SK-N-SH treated with all-trans-retinoic acid at 6 μM for 48 hours (cell line): ENCODE data around the gene APOA4.

ENCODE experiments used
- ATAC-seq: fragments of 200-7000 bp; cut with Tn5 transposase; 3 replicates; pipeline ENCODE4 v1.9.1; 2020; ENCODE audit warnings: mild to moderate bottlenecking, moderate library complexity
- ARNTL ChIP-seq: fragments of 450-650 bp; formaldehyde crosslinking; IDR thresholded peaks from 2 replicates; pipeline ENCODE4 v1.5.0; 2020; ENCODE audit warnings: low read depth, mild to moderate bottlenecking, moderate library complexity, borderline replicate concordance
- BACH2 ChIP-seq: fragments of 250-450 bp; sonication (Bioruptor Pico); IDR thresholded peaks from 2 replicates; pipeline ENCODE4 v1.9.0; 2021; ENCODE audit warnings: mild to moderate bottlenecking, borderline replicate concordance
- CREB5 ChIP-seq: fragments of 250-450 bp; sonication (Bioruptor Pico); IDR thresholded peaks from 2 replicates; pipeline ENCODE4 v1.5.1; 2020; ENCODE audit warnings: low read depth, mild to moderate bottlenecking, moderate library complexity
- CSDC2 ChIP-seq: fragments of 250-450 bp; sonication (Bioruptor Pico); IDR thresholded peaks from 2 replicates; pipeline ENCODE4 v1.5.0; 2020; ENCODE audit warnings: mild to moderate bottlenecking, moderate library complexity
- GLIS3 ChIP-seq: fragments of 250-450 bp; sonication (Bioruptor Pico); IDR thresholded peaks from 2 replicates; pipeline ENCODE4 v1.5.0; 2020; ENCODE audit warnings: mild to moderate bottlenecking, moderate library complexity
- ISL1 ChIP-seq: fragments of 250-450 bp; sonication (Bioruptor Pico); IDR thresholded peaks from 2 replicates; pipeline ENCODE4 v2.1.2; 2022; ENCODE audit warnings: mild to moderate bottlenecking, moderate library complexity
- PATZ1 ChIP-seq: fragments of 250-450 bp; sonication (Bioruptor Pico); IDR thresholded peaks from 2 replicates; pipeline ENCODE4 v1.8.0; 2020; ENCODE audit warnings: mild to moderate bottlenecking, moderate library complexity, borderline replicate concordance
- POU6F1 ChIP-seq: fragments of 250-450 bp; sonication (Bioruptor Pico); IDR thresholded peaks from 2 replicates; pipeline ENCODE4 v1.8.0; 2021; ENCODE audit warnings: low read depth, mild to moderate bottlenecking, moderate library complexity, borderline replicate concordance
- PPARA ChIP-seq: fragments of 250-450 bp; sonication (Bioruptor Pico); IDR thresholded peaks from 2 replicates; pipeline ENCODE4 v1.5.0; 2020; ENCODE audit warnings: mild to moderate bottlenecking, borderline replicate concordance
- RARB ChIP-seq: fragments of 250-450 bp; sonication (Bioruptor Pico); IDR thresholded peaks from 2 replicates; pipeline ENCODE4 v1.8.0; 2021; ENCODE audit warnings: mild to moderate bottlenecking, moderate library complexity
- SNAI2 ChIP-seq: fragments of 250-450 bp; sonication (Bioruptor Pico); IDR thresholded peaks from 2 replicates; pipeline ENCODE4 v1.5.0; 2020; ENCODE audit warnings: mild to moderate bottlenecking, moderate library complexity
- TCF4 ChIP-seq: fragments of 250-450 bp; sonication (Bioruptor Pico); IDR thresholded peaks from 2 replicates; pipeline ENCODE4 v1.8.0; 2021; ENCODE audit warnings: mild to moderate bottlenecking, moderate library complexity, borderline replicate concordance
- TOX ChIP-seq: fragments of 250-450 bp; sonication (Bioruptor Pico); IDR thresholded peaks from 2 replicates; pipeline ENCODE4 v1.8.0; 2021; ENCODE audit warnings: mild to moderate bottlenecking, moderate library complexity, borderline replicate concordance
- TSHZ2 ChIP-seq: fragments of 250-450 bp; sonication (Bioruptor Pico); IDR thresholded peaks from 2 replicates; pipeline ENCODE4 v1.5.0; 2020; ENCODE audit warnings: mild to moderate bottlenecking, moderate library complexity
- ZC3H10 ChIP-seq: fragments of 250-450 bp; sonication (Bioruptor Pico); IDR thresholded peaks from 2 replicates; pipeline ENCODE4 v1.5.1; 2021; ENCODE audit warnings: mild to moderate bottlenecking, moderate library complexity
- ZFP3 ChIP-seq: fragments of 250-450 bp; sonication (Bioruptor Pico); IDR thresholded peaks from 2 replicates; pipeline ENCODE4 v1.5.0; 2020; ENCODE audit warnings: mild to moderate bottlenecking, moderate library complexity
- ZFP30 ChIP-seq: fragments of 450-650 bp; formaldehyde crosslinking; IDR thresholded peaks from 2 replicates; pipeline ENCODE4 v1.5.0; 2022; ENCODE audit warnings: mild to moderate bottlenecking, moderate library complexity
- ZNF565 ChIP-seq: fragments of 450-650 bp; formaldehyde crosslinking; conservative IDR thresholded peaks from 2 replicates; pipeline ENCODE4 v1.5.0; 2020; ENCODE audit warnings: low read depth, mild to moderate bottlenecking, moderate library complexity
- ZNF8 ChIP-seq: fragments of 450-650 bp; formaldehyde crosslinking; IDR thresholded peaks from 2 replicates; pipeline ENCODE4 v1.5.0; 2020; ENCODE audit warnings: mild to moderate bottlenecking, moderate library complexity

APOA4 gene

GRCh38 chr11:116849486-116849885, 26.4 kb upstream of the APOA4 start:
- TF ChIP-seq ZFP30 (CRISPR knock-in tag) (no peak), TSHZ2 (CRISPR knock-in tag) (no peak), RARB (CRISPR knock-in tag) (no peak), ZNF565 (no peak), ZC3H10 (no peak), CREB5 (no peak), POU6F1 (CRISPR knock-in tag) (no peak), GLIS3 (CRISPR knock-in tag) (no peak), BACH2 (CRISPR knock-in tag) (no peak), TOX (CRISPR knock-in tag) (no peak), ISL1 (CRISPR knock-in tag) (no peak), ARNTL (CRISPR knock-in tag) (no peak), PATZ1 (CRISPR knock-in tag) (no peak), ZNF8 (no peak), CSDC2 (CRISPR knock-in tag) (no peak)
- no peak for ATAC-seq

GRCh38 chr11:116849060-116849459, 26.0 kb upstream of the APOA4 start:
- TF ChIP-seq ZNF565 (no peak), BACH2 (CRISPR knock-in tag) (no peak), POU6F1 (CRISPR knock-in tag) (no peak), TOX (CRISPR knock-in tag) (no peak), TSHZ2 (CRISPR knock-in tag) (no peak), PATZ1 (CRISPR knock-in tag) (no peak), PPARA (no peak), TCF4 (CRISPR knock-in tag) (no peak), SNAI2 (CRISPR knock-in tag) (no peak), ZFP3 (CRISPR knock-in tag) (no peak), CSDC2 (CRISPR knock-in tag) (no peak)
- no peak for ATAC-seq
